Stimulated activated effector memory CD8-positive, alpha-beta T cell treated with anti-CD3 and anti-CD28 coated beads, Interleukin-12 subunit alpha, Interleukin-12 subunit beta, amount 100 ng/mL, for 72 hours (primary cell): ENCODE measurements around the gene XPC.

Source experiments
- ATAC-seq: fragments of 150-1000 bp; cut with Tn5 transposase; 2 replicates; pipeline ENCODE4 v1.10.0; 2021
- DNase-seq, 2 donors: peaks; one replicate each; pipeline ENCODE4 v3.0.0; 2021 to 2022; ENCODE audit warnings: low spot score in 2 of 2
- H3K27ac Mint-ChIP-seq: one replicate; pipeline ENCODE4 v1.8.0; 2022; ENCODE audit warnings: mild to moderate bottlenecking, mixed read lengths
- H3K36me3 Mint-ChIP-seq: one replicate; pipeline ENCODE4 v1.8.0; 2022; ENCODE audit warnings: mild to moderate bottlenecking, mixed read lengths
- H3K4me1 Mint-ChIP-seq: one replicate; pipeline ENCODE4 v1.8.0; 2022; ENCODE audit warnings: mixed read lengths
- H3K4me3 Mint-ChIP-seq: one replicate; pipeline ENCODE4 v1.8.0; 2022; ENCODE audit warnings: mild to moderate bottlenecking, mixed read lengths
- H3K9me3 Mint-ChIP-seq: one replicate; pipeline ENCODE4 v1.8.0; 2022; ENCODE audit warnings: mixed read lengths

The XPC gene

GRCh38 chr3:14166877-14167603, 11.4 kb downstream of the XPC start:
- H3K9me3 Mint-ChIP-seq, result peaks cover 3% of the 10 kb centered on the region
- no peak for ATAC-seq
- H3K4me1 Mint-ChIP-seq, result peaks cover 26% of the 10 kb centered on the region
- peak overlapping the region; percentile 67 for H3K27ac Mint-ChIP-seq
- H3K4me3 Mint-ChIP-seq, result no peak overlapping the region
- peaks cover 100% of the 10 kb centered on the region for H3K36me3 Mint-ChIP-seq
- DNase-seq, result no peak

GRCh38 chr3:14162178-14162577, 16.2 kb downstream of the XPC start:
- H3K9me3 Mint-ChIP-seq, result peaks cover 7% of the 10 kb centered on the region
- no peak overlapping the region for H3K27ac Mint-ChIP-seq
- DNase-seq, result no peak
- peaks cover 15% of the 10 kb centered on the region for H3K4me1 Mint-ChIP-seq
- peaks cover 100% of the 10 kb centered on the region for H3K36me3 Mint-ChIP-seq
- no peak overlapping the region for H3K4me3 Mint-ChIP-seq
- no peak for ATAC-seq

GRCh38 chr3:14161282-14161681, 17.1 kb downstream of the XPC start:
- no peak for DNase-seq
- Mint-ChIP-seq H3K4me3 (no peak overlapping the region), H3K27ac (no peak overlapping the region), H3K9me3 (peaks cover 7% of the 10 kb centered on the region), H3K36me3 (peaks cover 100% of the 10 kb centered on the region), H3K4me1 (peaks cover 10% of the 10 kb centered on the region)
- no peak for ATAC-seq

- H3K9me3 Mint-ChIP-seq, result peaks cover 7% of the 10 kb centered on the region
Measured at GRCh38 chr3:14159426-14159825, 19.0 kb downstream of the XPC start.

GRCh38 chr3:14158370-14158769, 20.0 kb downstream of the XPC start:
- Mint-ChIP-seq H3K9me3 (peaks cover 7% of the 10 kb centered on the region), H3K27ac (peak overlapping the region; percentile 65), H3K4me3 (no peak overlapping the region), H3K36me3 (peaks cover 100% of the 10 kb centered on the region), H3K4me1 (peaks cover 15% of the 10 kb centered on the region)
- no peak for ATAC-seq
- DNase-seq, result peak in 1 of 2 donors; percentile 26

More at GRCh38 chr3:14159426-14159825, 19.0 kb downstream of the XPC start:
- ATAC-seq (no peak), DNase-seq (no peak)
- Mint-ChIP-seq H3K4me1 (peaks cover 6% of the 10 kb centered on the region), H3K4me3 (no peak overlapping the region), H3K27ac (no peak overlapping the region), H3K36me3 (peaks cover 100% of the 10 kb centered on the region)

- peaks cover 15% of the 10 kb centered on the region for H3K4me1 Mint-ChIP-seq
- H3K36me3 Mint-ChIP-seq, result peaks cover 98% of the 10 kb centered on the region
- peaks cover 7% of the 10 kb centered on the region for H3K9me3 Mint-ChIP-seq
- H3K27ac Mint-ChIP-seq, result peak overlapping the region; percentile 65
- ATAC-seq (no peak), DNase-seq (peak in 1 of 2 donors; percentile 40)
- no peak overlapping the region for H3K4me3 Mint-ChIP-seq
Measured at GRCh38 chr3:14157951-14158350, 20.4 kb downstream of the XPC start.

- Mint-ChIP-seq H3K27ac (peak overlapping the region; percentile 60), H3K36me3 (peaks cover 98% of the 10 kb centered on the region), H3K4me3 (no peak overlapping the region), H3K4me1 (peaks cover 15% of the 10 kb centered on the region), H3K9me3 (peaks cover 4% of the 10 kb centered on the region)
- no peak for ATAC-seq
- no peak for DNase-seq
Measured at GRCh38 chr3:14156843-14157561, 21.4 kb downstream of the XPC start.

GRCh38 chr3:14156201-14156600, 22.2 kb downstream of the XPC start:
- no peaks in the 10 kb centered on the region for H3K9me3 Mint-ChIP-seq
- ATAC-seq (no peak), DNase-seq (no peak)
- H3K4me3 Mint-ChIP-seq, result no peak overlapping the region
- H3K4me1 Mint-ChIP-seq, result peaks cover 15% of the 10 kb centered on the region
- peaks cover 90% of the 10 kb centered on the region for H3K36me3 Mint-ChIP-seq
- no peak overlapping the region for H3K27ac Mint-ChIP-seq

- ATAC-seq (no peak), DNase-seq (no peak)
- H3K4me1 Mint-ChIP-seq, result peaks cover 15% of the 10 kb centered on the region
- no peak overlapping the region for H3K27ac Mint-ChIP-seq
- no peak overlapping the region for H3K4me3 Mint-ChIP-seq
- H3K9me3 Mint-ChIP-seq, result no peaks in the 10 kb centered on the region
- H3K36me3 Mint-ChIP-seq, result peaks cover 87% of the 10 kb centered on the region
Measured at GRCh38 chr3:14154895-14155440, 23.4 kb downstream of the XPC start.

GRCh38 chr3:14154276-14154675, 24.1 kb downstream of the XPC start:
- H3K9me3 Mint-ChIP-seq, result no peaks in the 10 kb centered on the region

GRCh38 chr3:14153663-14154062, 24.7 kb downstream of the XPC start:
- no peak for DNase-seq

More at GRCh38 chr3:14154276-14154675, 24.1 kb downstream of the XPC start:
- Mint-ChIP-seq H3K4me3 (no peak overlapping the region), H3K27ac (peak overlapping the region; percentile 24), H3K4me1 (peaks cover 15% of the 10 kb centered on the region), H3K36me3 (peaks cover 84% of the 10 kb centered on the region)
- ATAC-seq, result no peak
- no peak for DNase-seq

GRCh38 chr3:14152963-14153355, 25.4 kb downstream of the XPC start:
- H3K36me3 Mint-ChIP-seq, result peaks cover 81% of the 10 kb centered on the region

More at GRCh38 chr3:14153663-14154062, 24.7 kb downstream of the XPC start:
- ATAC-seq, result no peak
- Mint-ChIP-seq H3K4me1 (peaks cover 15% of the 10 kb centered on the region), H3K36me3 (peaks cover 81% of the 10 kb centered on the region), H3K9me3 (no peaks in the 10 kb centered on the region), H3K27ac (peak overlapping the region; percentile 24), H3K4me3 (no peak overlapping the region)

GRCh38 chr3:14152233-14152962, 26.0 kb downstream of the XPC start:
- Mint-ChIP-seq H3K36me3 (peaks cover 81% of the 10 kb centered on the region), H3K9me3 (no peaks in the 10 kb centered on the region), H3K27ac (peak overlapping the region; percentile 63), H3K4me1 (peaks cover 9% of the 10 kb centered on the region), H3K4me3 (no peak overlapping the region)
- DNase-seq (no peak), ATAC-seq (no peak)

More at GRCh38 chr3:14152963-14153355, 25.4 kb downstream of the XPC start:
- Mint-ChIP-seq H3K4me1 (peaks cover 10% of the 10 kb centered on the region), H3K27ac (peak overlapping the region; percentile 63), H3K9me3 (no peaks in the 10 kb centered on the region), H3K4me3 (no peak overlapping the region)
- ATAC-seq (no peak), DNase-seq (no peak)

- DNase-seq, result no peak
- H3K4me3 Mint-ChIP-seq, result no peak overlapping the region
- ATAC-seq, result no peak
- peaks cover 77% of the 10 kb centered on the region for H3K36me3 Mint-ChIP-seq
- H3K9me3 Mint-ChIP-seq, result no peaks in the 10 kb centered on the region
- H3K4me1 Mint-ChIP-seq, result peaks cover 10% of the 10 kb centered on the region
- peak overlapping the region; percentile 72 for H3K27ac Mint-ChIP-seq
Measured at GRCh38 chr3:14151471-14152083, 26.8 kb downstream of the XPC start.
